Keratinocyte (primary cell): ENCODE results near the gene TM9SF2. TPM values are rescaled to one million over a fixed set of nuclear protein-coding genes. Genes with fewer than 3 reads are reported as not detected.

Experiments used
- DNase-seq: peaks from one replicate; pipeline ENCODE4 v3.0.0-alpha.2; 2011; ENCODE audit warnings: low read depth, missing footprints, low spot score
- FAIRE-seq: peaks from 2 replicates; lab custom pipeline; 2011; peaks lifted over from hg19 to GRCh38; lab: Jason Lieb, UNC
- H2AFZ ChIP-seq: 2 replicates; pipeline ENCODE4 v1.6.0; 2012; ENCODE audit warnings: low read length, control low read depth, inconsistent platforms; ENCODE audit not compliant: control insufficient read depth
- H3K27ac ChIP-seq: 2 replicates; pipeline ENCODE4 v1.5.1; 2011; ENCODE audit warnings: low read length; ENCODE audit not compliant: control insufficient read depth, insufficient read depth
- H3K27me3 ChIP-seq: 3 replicates; pipeline ENCODE4 v1.6.0; 2011; ENCODE audit warnings: low read length; ENCODE audit not compliant: control insufficient read depth, insufficient read depth; ENCODE audit errors: extremely low read depth
- H3K36me3 ChIP-seq, 2 experiments: 2 replicates in 1 of 2; 3 replicates in 1 of 2; pipeline ENCODE4 v1.5.1; 2011; ENCODE audit warnings: low read length in 2 of 2, mild to moderate bottlenecking in 1 of 2; ENCODE audit not compliant: control insufficient read depth in 2 of 2, insufficient read depth in 2 of 2; ENCODE audit errors: extremely low read depth in 1 of 2
- H3K4me1 ChIP-seq: 3 replicates; pipeline ENCODE4 v1.5.1; 2011; ENCODE audit warnings: low read length; ENCODE audit not compliant: control insufficient read depth, insufficient read depth; ENCODE audit errors: extremely low read depth
- H3K4me2 ChIP-seq: 3 replicates; pipeline ENCODE4 v1.6.0; 2011; ENCODE audit warnings: low read depth, low read length; ENCODE audit not compliant: control insufficient read depth, insufficient read depth; ENCODE audit errors: extremely low read depth
- H3K4me3 ChIP-seq, 3 experiments: fragments of 200-600 bp in 1 of 3; sonication (generic) in 1 of 3; 2 replicates in 2 of 3; 3 replicates in 1 of 3; pipeline ENCODE4 v1.5.1; 2011 to 2016; ENCODE audit warnings: low read length in 3 of 3, mild to moderate bottlenecking in 3 of 3, control low read depth in 2 of 3, inconsistent platforms in 1 of 3, low read depth in 1 of 3, mixed read lengths in 1 of 3, mixed run types in 1 of 3, moderate library complexity in 1 of 3; ENCODE audit not compliant: control insufficient read depth in 2 of 3, insufficient read depth in 2 of 3; ENCODE audit errors: extremely low read depth in 1 of 3
- H3K79me2 ChIP-seq: 2 replicates; pipeline ENCODE4 v1.6.0; 2012; ENCODE audit warnings: low read length; ENCODE audit not compliant: control insufficient read depth, insufficient read depth
- H3K9ac ChIP-seq: 3 replicates; pipeline ENCODE4 v1.6.0; 2011; ENCODE audit warnings: low read length; ENCODE audit not compliant: control insufficient read depth, insufficient read depth; ENCODE audit errors: extremely low read depth
- H3K9me1 ChIP-seq: 3 replicates; pipeline ENCODE4 v1.6.0; 2011; ENCODE audit warnings: low read length; ENCODE audit not compliant: control insufficient read depth, insufficient read depth; ENCODE audit errors: extremely low read depth
- H3K9me3 ChIP-seq: 2 replicates; pipeline ENCODE4 v1.5.1; 2012; ENCODE audit warnings: low read depth, low read length; ENCODE audit not compliant: control insufficient read depth
- H4K20me1 ChIP-seq: 3 replicates; pipeline ENCODE4 v1.6.0; 2011; ENCODE audit warnings: low read length; ENCODE audit not compliant: control insufficient read depth, insufficient read depth; ENCODE audit errors: extremely low read depth
- CTCF ChIP-seq, 3 experiments: IDR thresholded peaks in 1 of 3; conservative IDR thresholded peaks in 1 of 3; optimal IDR thresholded peaks in 1 of 3; 2 replicates in 2 of 3; 3 replicates in 1 of 3; pipeline versions ENCODE3 to v1.5.1; 2011; ENCODE audit warnings: low read length in 3 of 3, mild to moderate bottlenecking in 3 of 3, moderate library complexity in 2 of 3, control low read depth in 1 of 3, inconsistent platforms in 1 of 3; ENCODE audit not compliant: insufficient read depth in 2 of 3; ENCODE audit errors: extremely low read depth in 1 of 3
- EZH2 ChIP-seq: IDR thresholded peaks from one replicate; pipeline ENCODE4 v1.6.1; 2012; ENCODE audit warnings: inconsistent platforms, mild to moderate bottlenecking, low read length, moderate library complexity
- dilution Hi-C: fragments of 300-500 bp; cut with MboI; formaldehyde crosslinking; loops from one replicate; pipeline ENCODE4 v1.7.0; 2020; ENCODE audit warnings: low sequenced_read_pairs; ENCODE audit not compliant: extremely low pct_ligation_motif_present
- polyA plus RNA-seq, 5 experiments: library from polyadenylated mRNA; depleted of rRNA in 3 of 5; stranded (reverse) in 3 of 5; stranded (forward) in 1 of 5; unstranded in 1 of 5; fragments of >200 nt; gene quantifications; 1 replicate in 1 of 5; 2 replicates in 3 of 5; 3 replicates in 1 of 5; pipeline versions ENCODE4 v1.2.1 to v1.2.3, GENCODE V29; 2011 to 2012; ENCODE audit warnings: missing spikeins in 2 of 5, low read depth in 1 of 5, low replicate concordance in 1 of 5

The TM9SF2 gene
- polyA plus RNA-seq, 1 donor (not counting 4 experiments of a cell fraction or from before 2014, with no cell fraction given), result 134 TPM

GRCh38 chr13:99604636-99605035, 103.4 kb downstream of the TM9SF2 start:
- no peak for TF ChIP-seq CTCF (optimal IDR thresholded peaks at IDR 0.05 in 1 of 3, IDR thresholded peaks at IDR 0.05 in 1 of 3, conservative IDR thresholded peaks at IDR 0.05 in 1 of 3; ENCODE audit: extremely low read depth in 1 of 3, insufficient read depth in 2 of 3, low read length in 3 of 3)
- no peak for TF ChIP-seq EZH2
- dilution Hi-C loops, result no loop called here
- Histone ChIP-seq H3K4me1 (peaks cover 7% of the 10 kb centered on the region), H3K9me1 (no peaks in the 10 kb centered on the region), H2AFZ (no peak overlapping the region), H3K36me3 (no peaks in the 10 kb centered on the region), H3K9me3 (no peaks in the 10 kb centered on the region), H3K27ac (no peak overlapping the region), H3K79me2 (no peaks in the 10 kb centered on the region), H3K9ac (no peak overlapping the region), H3K4me3 (no peak overlapping the region), H3K4me2 (no peak overlapping the region), H4K20me1 (no peaks in the 10 kb centered on the region), H3K27me3 (no peaks in the 10 kb centered on the region)
- FAIRE-seq (no peak), DNase-seq (no peak)

- Histone ChIP-seq H3K4me2 (peak overlapping the region; percentile 92), H3K4me1 (peaks cover 10% of the 10 kb centered on the region), H3K9me3 (no peaks in the 10 kb centered on the region), H3K9ac (peak overlapping the region; percentile 62), H3K27me3 (no peaks in the 10 kb centered on the region), H3K27ac (no peak overlapping the region), H3K9me1 (no peaks in the 10 kb centered on the region), H2AFZ (peak overlapping the region; percentile 36), H3K36me3 (no peaks in the 10 kb centered on the region), H3K79me2 (no peaks in the 10 kb centered on the region), H4K20me1 (no peaks in the 10 kb centered on the region), H3K4me3 (peak overlapping the region; percentile 52 to 78 (median 77))
- peak; percentile 9 for FAIRE-seq
- DNase-seq, result no peak
- TF ChIP-seq EZH2, result no peak
- peak; percentile 13 to 37 (median 13) for TF ChIP-seq CTCF (optimal IDR thresholded peaks at IDR 0.05 in 1 of 3, IDR thresholded peaks at IDR 0.05 in 1 of 3, conservative IDR thresholded peaks at IDR 0.05 in 1 of 3; ENCODE audit: extremely low read depth in 1 of 3, insufficient read depth in 2 of 3, low read length in 3 of 3)
- dilution Hi-C loops, result no loop called here
Measured at GRCh38 chr13:99605420-99606323, 104.4 kb downstream of the TM9SF2 start.
